HEK293 (cell line): ENCODE data around the gene GIGYF1.
"Not testable (repeated sequence)": the region's sequence is repeated elsewhere in the genome, so short reads cannot be mapped to it uniquely, and the experiment has no call there.

Experiments
- CTCF ChIA-PET: fragments of 350-600 bp; formaldehyde crosslinking; extraction: SDS; loops from one replicate; lab custom pipeline; 2021; ENCODE audit warnings: antibody characterized with exemption; lab: Yijun Ruan, JAX
- POLR2A ChIA-PET: fragments of 300-600 bp; formaldehyde crosslinking; extraction: SDS; loops from one replicate; lab custom pipeline; 2020; ENCODE audit warnings: antibody characterized with exemption, inconsistent platforms; lab: Yijun Ruan, JAX
- H3K27ac ChIP-seq: fragments of 200-500 bp; sonication (Bioruptor generic); 2 replicates; pipeline ENCODE4 v1.5.1; 2014; ENCODE audit warnings: low read depth, low read length, control low read depth, inconsistent platforms; ENCODE audit errors: extremely low read depth
- H3K36me3 ChIP-seq, 2 experiments: fragments of 200-500 bp in 1 of 2; sonication (Bioruptor generic) in 1 of 2; 1 replicate in 1 of 2; 2 replicates in 1 of 2; pipeline ENCODE4 v1.5.1; 2014 to 2017; ENCODE audit warnings: inconsistent platforms in 2 of 2, low read length in 2 of 2; ENCODE audit not compliant: control insufficient read depth in 2 of 2, insufficient read depth in 1 of 2
- H3K4me1 ChIP-seq: fragments of 200-500 bp; sonication (Bioruptor generic); 2 replicates; pipeline ENCODE4 v1.5.1; 2014; ENCODE audit warnings: mild to moderate bottlenecking, low read length, inconsistent platforms; ENCODE audit not compliant: control insufficient read depth, insufficient read depth
- H3K4me3 ChIP-seq: 2 replicates; pipeline ENCODE4 v1.5.1; 2011; ENCODE audit warnings: low read depth, mild to moderate bottlenecking, control low read depth, low read length, moderate library complexity
- H3K9me3 ChIP-seq: fragments of 200-500 bp; sonication (Bioruptor generic); 2 replicates; pipeline ENCODE4 v1.5.1; 2014; ENCODE audit warnings: low read depth, low read length, inconsistent platforms; ENCODE audit not compliant: control insufficient read depth, insufficient read depth
- BCL11B ChIP-seq: fragments of 450-650 bp; formaldehyde crosslinking; IDR thresholded peaks from 2 replicates; pipeline ENCODE4 v1.5.1; 2016; ENCODE audit warnings: low read depth, missing biosample characterization, missing genetic modification characterization
- GLIS2 ChIP-seq: fragments of 450-650 bp; formaldehyde crosslinking; IDR thresholded peaks from 2 replicates; pipeline ENCODE4 v1.5.1; 2016; ENCODE audit warnings: missing biosample characterization, missing genetic modification characterization
- OVOL3 ChIP-seq: fragments of 450-650 bp; formaldehyde crosslinking; IDR thresholded peaks from 2 replicates; pipeline ENCODE4 v1.5.1; 2016; ENCODE audit warnings: missing biosample characterization, missing genetic modification characterization
- PRDM1 ChIP-seq: fragments of 450-650 bp; formaldehyde crosslinking; IDR thresholded peaks from 2 replicates; pipeline ENCODE4; 2016; ENCODE audit warnings: missing biosample characterization, missing genetic modification characterization
- ZNF155 ChIP-seq: fragments of 450-650 bp; formaldehyde crosslinking; IDR thresholded peaks from 2 replicates; pipeline ENCODE4 v1.5.1; 2016; ENCODE audit warnings: missing biosample characterization, missing genetic modification characterization
- ZNF19 ChIP-seq: fragments of 450-650 bp; formaldehyde crosslinking; IDR thresholded peaks from 2 replicates; pipeline ENCODE4; 2016; ENCODE audit warnings: missing biosample characterization, missing genetic modification characterization, low read depth
- ZNF2 ChIP-seq: fragments of 450-650 bp; formaldehyde crosslinking; IDR thresholded peaks from 2 replicates; pipeline ENCODE4 v1.5.1; 2016; ENCODE audit warnings: missing biosample characterization, missing genetic modification characterization
- ZNF366 ChIP-seq: fragments of 450-650 bp; formaldehyde crosslinking; conservative IDR thresholded peaks from 2 replicates; pipeline ENCODE4 v1.5.1; 2016; ENCODE audit warnings: missing biosample characterization, missing genetic modification characterization
- ZNF423 ChIP-seq: fragments of 450-650 bp; formaldehyde crosslinking; IDR thresholded peaks from 2 replicates; pipeline ENCODE4 v1.5.1; 2016; ENCODE audit warnings: missing biosample characterization, missing genetic modification characterization
- ZNF629 ChIP-seq: fragments of 450-650 bp; formaldehyde crosslinking; IDR thresholded peaks from 2 replicates; pipeline ENCODE4 v1.5.1; 2017; ENCODE audit warnings: missing biosample characterization, missing genetic modification characterization
- ZNF776 ChIP-seq: fragments of 450-650 bp; formaldehyde crosslinking; IDR thresholded peaks from 2 replicates; pipeline ENCODE4 v1.5.0; 2017; ENCODE audit warnings: missing biosample characterization, missing genetic modification characterization, borderline replicate concordance
- ZSCAN23 ChIP-seq: fragments of 450-650 bp; formaldehyde crosslinking; IDR thresholded peaks from 2 replicates; pipeline ENCODE4 v1.5.1; 2016; ENCODE audit warnings: missing biosample characterization, missing genetic modification characterization
- TF ChIP-seq, protein P1 (sequence below): fragments of 450-650 bp; formaldehyde crosslinking; conservative IDR thresholded peaks from 2 replicates; pipeline ENCODE4 v1.5.1; 2016; ENCODE audit warnings: low read depth, missing biosample characterization, missing genetic modification characterization
- TF ChIP-seq, protein P2 (sequence below): fragments of 450-650 bp; formaldehyde crosslinking; IDR thresholded peaks from 2 replicates; pipeline ENCODE4 v1.5.1; 2016; ENCODE audit warnings: missing biosample characterization, missing genetic modification characterization
- TF ChIP-seq, protein P3 (sequence below): fragments of 450-650 bp; formaldehyde crosslinking; IDR thresholded peaks from 2 replicates; pipeline ENCODE4 v1.5.1; 2017; ENCODE audit warnings: missing biosample characterization, mild to moderate bottlenecking, missing genetic modification characterization, moderate library complexity

Gene GIGYF1

DNA sequence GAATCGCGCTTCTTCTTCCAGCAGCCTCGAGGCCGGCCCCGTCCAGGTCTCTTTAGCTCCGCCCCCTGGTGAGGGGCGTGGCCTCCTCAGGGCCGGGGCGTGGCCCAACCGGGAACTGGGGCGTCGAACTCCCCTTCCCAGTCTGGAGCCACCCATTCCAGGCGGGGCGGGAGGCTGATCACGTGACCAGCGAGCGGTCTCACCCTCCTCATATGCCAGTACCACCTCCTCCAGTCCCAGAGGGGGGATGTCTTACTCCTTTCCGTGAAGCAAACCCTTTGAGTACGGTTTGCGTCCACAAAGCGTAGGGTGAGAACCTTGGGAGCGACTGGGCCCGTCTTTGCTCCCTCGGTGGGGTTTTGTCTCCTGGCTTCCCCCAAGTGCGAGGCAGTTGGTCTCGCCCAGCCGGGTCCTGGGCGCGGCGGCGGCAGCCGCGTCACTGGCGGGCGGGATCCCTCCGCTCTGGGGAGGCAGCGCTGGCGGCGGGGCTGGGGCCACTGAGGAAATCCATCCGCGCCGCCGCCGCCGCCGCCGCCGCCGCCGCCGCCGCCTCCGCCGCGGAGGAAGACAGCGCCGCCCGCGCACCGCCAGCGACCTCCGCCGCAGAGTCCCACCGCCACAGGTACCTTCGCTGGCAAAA, 20.6 kb downstream of the GIGYF1 start, which contains the start of gene GNB2 (continued):
- TF ChIP-seq ZNF423 (tag by site-specific recombination), result 0 out of 2 replicates have a peak, but pooled peaks have one; percentile 35
- TF ChIP-seq ZNF776 (tag by site-specific recombination), result no peak
- peak; percentile 91 for TF ChIP-seq ZNF629 (tag by site-specific recombination)
- no peak for TF ChIP-seq BCL11B
- TF ChIP-seq OVOL3 (tag by site-specific recombination), result peak; percentile 74; the same call in 1 of the 2 replicates

DNA sequence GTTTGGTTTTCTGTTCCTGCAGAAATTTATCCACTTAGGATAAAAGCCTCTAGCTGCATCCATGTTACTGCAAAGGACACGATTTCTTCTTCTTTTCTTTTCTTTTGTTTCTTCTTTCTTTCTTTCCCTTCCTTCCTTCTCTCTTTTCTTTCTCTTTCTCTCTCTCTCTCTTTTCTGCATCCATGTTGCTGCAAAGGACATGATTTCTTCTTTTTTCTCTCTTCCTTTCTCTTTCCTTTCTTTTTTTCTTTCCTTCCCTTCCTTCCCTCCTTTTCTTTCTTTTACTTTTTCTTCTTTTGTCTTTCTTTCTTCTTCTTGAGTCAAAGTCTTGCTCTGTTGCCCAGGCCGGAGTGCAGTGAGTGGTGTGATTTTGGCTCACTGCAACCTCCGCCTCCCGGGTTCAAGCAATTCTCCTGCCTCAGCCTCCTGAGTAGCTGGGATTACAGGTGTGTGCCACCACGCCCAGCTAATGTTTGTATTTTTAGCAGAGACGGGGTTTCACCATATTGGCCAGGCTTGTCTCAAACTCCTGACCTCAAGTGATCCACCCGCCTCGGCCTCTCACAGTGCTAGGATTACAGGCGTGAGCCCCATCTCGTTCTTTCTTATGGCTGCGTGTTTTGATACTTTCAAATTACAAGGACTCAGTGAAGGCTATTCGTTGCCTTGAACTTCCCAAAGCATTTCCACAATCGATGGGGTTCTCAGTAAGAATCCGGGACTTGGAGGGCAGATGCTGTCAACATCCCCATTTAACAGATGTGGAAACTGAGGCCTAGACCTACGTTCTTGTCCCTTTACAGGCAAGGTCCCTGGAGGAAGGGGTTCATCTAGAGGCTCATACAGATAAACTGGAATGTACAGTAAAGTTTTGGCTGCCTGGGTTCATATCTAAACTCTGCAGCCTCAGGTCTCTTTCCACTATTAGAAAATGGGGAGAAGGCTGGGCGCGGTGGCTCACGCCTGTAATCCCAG, 22.4 kb downstream of the GIGYF1 start:
- H3K4me3 ChIP-seq, result no peak overlapping the region
- TF ChIP-seq ZNF366 (tag by site-specific recombination), result peak; percentile 97
- peak; percentile 99 for TF ChIP-seq PRDM1 (tag by site-specific recombination)
- TF ChIP-seq, protein P1, sequence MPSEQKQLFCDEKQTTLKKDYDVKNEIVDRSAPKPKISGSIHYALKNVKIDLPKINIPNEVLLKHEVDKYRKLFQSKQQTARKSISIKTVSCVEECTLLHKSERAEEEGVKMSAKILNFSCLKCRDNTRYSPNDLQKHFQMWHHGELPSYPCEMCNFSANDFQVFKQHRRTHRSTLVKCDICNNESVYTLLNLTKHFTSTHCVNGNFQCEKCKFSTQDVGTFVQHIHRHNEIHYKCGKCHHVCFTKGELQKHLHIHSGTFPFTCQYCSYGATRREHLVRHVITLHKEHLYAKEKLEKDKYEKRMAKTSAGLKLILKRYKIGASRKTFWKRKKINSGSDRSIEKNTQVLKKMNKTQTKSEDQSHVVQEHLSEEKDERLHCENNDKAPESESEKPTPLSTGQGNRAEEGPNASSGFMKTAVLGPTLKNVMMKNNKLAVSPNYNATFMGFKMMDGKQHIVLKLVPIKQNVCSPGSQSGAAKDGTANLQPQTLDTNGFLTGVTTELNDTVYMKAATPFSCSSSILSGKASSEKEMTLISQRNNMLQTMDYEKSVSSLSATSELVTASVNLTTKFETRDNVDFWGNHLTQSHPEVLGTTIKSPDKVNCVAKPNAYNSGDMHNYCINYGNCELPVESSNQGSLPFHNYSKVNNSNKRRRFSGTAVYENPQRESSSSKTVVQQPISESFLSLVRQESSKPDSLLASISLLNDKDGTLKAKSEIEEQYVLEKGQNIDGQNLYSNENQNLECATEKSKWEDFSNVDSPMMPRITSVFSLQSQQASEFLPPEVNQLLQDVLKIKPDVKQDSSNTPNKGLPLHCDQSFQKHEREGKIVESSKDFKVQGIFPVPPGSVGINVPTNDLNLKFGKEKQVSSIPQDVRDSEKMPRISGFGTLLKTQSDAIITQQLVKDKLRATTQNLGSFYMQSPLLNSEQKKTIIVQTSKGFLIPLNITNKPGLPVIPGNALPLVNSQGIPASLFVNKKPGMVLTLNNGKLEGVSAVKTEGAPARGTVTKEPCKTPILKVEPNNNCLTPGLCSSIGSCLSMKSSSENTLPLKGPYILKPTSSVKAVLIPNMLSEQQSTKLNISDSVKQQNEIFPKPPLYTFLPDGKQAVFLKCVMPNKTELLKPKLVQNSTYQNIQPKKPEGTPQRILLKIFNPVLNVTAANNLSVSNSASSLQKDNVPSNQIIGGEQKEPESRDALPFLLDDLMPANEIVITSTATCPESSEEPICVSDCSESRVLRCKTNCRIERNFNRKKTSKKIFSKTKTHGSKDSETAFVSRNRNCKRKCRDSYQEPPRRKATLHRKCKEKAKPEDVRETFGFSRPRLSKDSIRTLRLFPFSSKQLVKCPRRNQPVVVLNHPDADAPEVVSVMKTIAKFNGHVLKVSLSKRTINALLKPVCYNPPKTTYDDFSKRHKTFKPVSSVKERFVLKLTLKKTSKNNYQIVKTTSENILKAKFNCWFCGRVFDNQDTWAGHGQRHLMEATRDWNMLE (tag by site-specific recombination), result no peak
- TF ChIP-seq, all 188 proteins: peak for 2
- H3K9me3 ChIP-seq, result no peaks in the 10 kb centered on the region
- H3K36me3 ChIP-seq, result peaks cover 0 to 4% of the 10 kb centered on the region in 2 experiments; a peak in 2 of 3 replicates
- H3K4me1 ChIP-seq, result no peaks in the 10 kb centered on the region
- H3K27ac ChIP-seq, result no peak overlapping the region
- POLR2A ChIA-PET, result interaction anchor here (0.8 kb wide), 1 partner anchor 85 kb away, joined by 12 read pairs; the partner anchor contains the start of gene FBXO24
- CTCF ChIA-PET, result interaction anchor here (1.4 kb wide), 1 partner anchor 20 kb away, joined by 3 read pairs; no protein-coding TSS in a partner anchor

DNA sequence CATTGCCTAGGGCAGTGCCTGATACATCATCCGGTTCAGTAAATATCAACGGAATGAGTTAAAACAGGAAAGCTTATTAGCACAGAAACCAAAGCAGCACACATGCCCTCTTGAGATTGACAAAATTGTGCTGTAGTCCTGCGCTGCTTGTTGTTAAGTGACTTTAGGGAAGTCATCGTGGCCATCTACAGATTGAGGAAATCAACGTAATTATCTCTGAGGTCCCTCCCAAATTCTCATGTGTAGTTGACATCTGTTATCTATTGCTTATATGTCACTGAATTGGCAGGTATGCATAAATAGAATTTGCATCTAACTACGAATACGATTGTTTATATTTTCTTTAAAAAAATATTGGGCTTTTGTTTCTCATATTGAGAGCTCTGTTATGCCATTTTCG, 24.0 kb downstream of the GIGYF1 start:
- Histone ChIP-seq H3K4me3 (no peak overlapping the region), H3K36me3 (no peaks in the 10 kb centered on the region; a peak in 1 of 3 replicates), H3K9me3 (no peaks in the 10 kb centered on the region), H3K27ac (no peak overlapping the region), H3K4me1 (no peaks in the 10 kb centered on the region)
- POLR2A ChIA-PET, result interaction anchor here (1.1 kb wide), 1 partner anchor 84 kb away, joined by 3 read pairs; the partner anchor contains the start of gene FBXO24
- CTCF ChIA-PET, result interaction anchor here (0.6 to 1.2 kb wide), 3 partner anchors 105 to 215 kb away, joined by 3 to 5 read pairs (median 4); no protein-coding TSS in a partner anchor
- no peak for TF ChIP-seq ZNF2 (tag by site-specific recombination)
- TF ChIP-seq, protein P2, sequence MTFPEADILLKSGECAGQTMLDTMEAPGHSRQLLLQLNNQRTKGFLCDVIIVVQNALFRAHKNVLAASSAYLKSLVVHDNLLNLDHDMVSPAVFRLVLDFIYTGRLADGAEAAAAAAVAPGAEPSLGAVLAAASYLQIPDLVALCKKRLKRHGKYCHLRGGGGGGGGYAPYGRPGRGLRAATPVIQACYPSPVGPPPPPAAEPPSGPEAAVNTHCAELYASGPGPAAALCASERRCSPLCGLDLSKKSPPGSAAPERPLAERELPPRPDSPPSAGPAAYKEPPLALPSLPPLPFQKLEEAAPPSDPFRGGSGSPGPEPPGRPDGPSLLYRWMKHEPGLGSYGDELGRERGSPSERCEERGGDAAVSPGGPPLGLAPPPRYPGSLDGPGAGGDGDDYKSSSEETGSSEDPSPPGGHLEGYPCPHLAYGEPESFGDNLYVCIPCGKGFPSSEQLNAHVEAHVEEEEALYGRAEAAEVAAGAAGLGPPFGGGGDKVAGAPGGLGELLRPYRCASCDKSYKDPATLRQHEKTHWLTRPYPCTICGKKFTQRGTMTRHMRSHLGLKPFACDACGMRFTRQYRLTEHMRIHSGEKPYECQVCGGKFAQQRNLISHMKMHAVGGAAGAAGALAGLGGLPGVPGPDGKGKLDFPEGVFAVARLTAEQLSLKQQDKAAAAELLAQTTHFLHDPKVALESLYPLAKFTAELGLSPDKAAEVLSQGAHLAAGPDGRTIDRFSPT, result no peak
- TF ChIP-seq ZNF19 (tag by site-specific recombination), result no peak
- TF ChIP-seq, protein P3, sequence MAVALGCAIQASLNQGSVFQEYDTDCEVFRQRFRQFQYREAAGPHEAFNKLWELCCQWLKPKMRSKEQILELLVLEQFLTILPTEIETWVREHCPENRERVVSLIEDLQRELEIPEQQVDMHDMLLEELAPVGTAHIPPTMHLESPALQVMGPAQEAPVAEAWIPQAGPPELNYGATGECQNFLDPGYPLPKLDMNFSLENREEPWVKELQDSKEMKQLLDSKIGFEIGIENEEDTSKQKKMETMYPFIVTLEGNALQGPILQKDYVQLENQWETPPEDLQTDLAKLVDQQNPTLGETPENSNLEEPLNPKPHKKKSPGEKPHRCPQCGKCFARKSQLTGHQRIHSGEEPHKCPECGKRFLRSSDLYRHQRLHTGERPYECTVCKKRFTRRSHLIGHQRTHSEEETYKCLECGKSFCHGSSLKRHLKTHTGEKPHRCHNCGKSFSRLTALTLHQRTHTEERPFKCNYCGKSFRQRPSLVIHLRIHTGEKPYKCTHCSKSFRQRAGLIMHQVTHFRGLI (tag by site-specific recombination), result no peak
- TF ChIP-seq ZSCAN23 (tag by site-specific recombination), result no peak
- no peak for TF ChIP-seq ZNF155 (tag by site-specific recombination)
- TF ChIP-seq GLIS2, result no peak

DNA sequence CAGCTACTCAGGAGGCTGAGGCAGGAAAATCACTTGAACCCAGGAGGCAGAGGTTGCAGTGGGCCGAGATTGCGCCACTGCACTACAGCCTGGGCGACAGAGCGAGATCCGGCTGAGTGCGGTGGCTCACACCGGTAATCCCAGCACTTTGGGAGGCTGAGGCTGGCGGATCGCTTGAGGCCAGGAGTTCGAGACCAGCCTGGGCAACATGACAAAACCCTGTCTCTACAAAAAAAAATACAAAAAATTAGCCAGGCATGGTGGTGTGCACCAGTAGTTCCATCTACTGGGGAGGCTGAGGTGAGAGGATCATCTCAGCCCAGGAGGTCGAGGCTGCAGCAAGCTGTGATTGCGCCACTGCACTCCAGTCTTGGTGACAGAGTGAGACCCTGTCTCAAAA, 24.9 kb downstream of the GIGYF1 start:
- H3K9me3 ChIP-seq, H3K4me1 ChIP-seq, H3K27ac ChIP-seq, H3K4me3 ChIP-seq, POLR2A ChIA-PET, CTCF ChIA-PET, H3K36me3 ChIP-seq: not testable (repeated sequence)
